WTC11 (cell line): Measurements from ENCODE around the gene CDPF1.

ENCODE experiments used
- ELF4 ChIP-seq: sonication (generic); formaldehyde crosslinking; IDR thresholded peaks from 2 replicates; pipeline ENCODE4 v1.8.1; 2022; ENCODE audit warnings: low read depth, mild to moderate bottlenecking, moderate library complexity, missing genetic modification reagents
- MAX ChIP-seq: sonication (generic); formaldehyde crosslinking; IDR thresholded peaks from 2 replicates; pipeline ENCODE4 v1.8.0; 2022; ENCODE audit warnings: mild to moderate bottlenecking, missing genetic modification reagents

GRCh38 chr22:46289244-46289891 is 39.3 kb upstream of the CDPF1 start:
- TF ChIP-seq ELF4 (no peak), MAX (CRISPR knock-in tag) (no peak)
